Mucosa of descending colon (tissue), 3 donors: Measurements from ENCODE around the gene DYRK1A. TPM values are rescaled to one million over a fixed set of nuclear protein-coding genes. Genes with fewer than 3 reads are reported as not detected.

Experiments
- ATAC-seq: fragments of 200-7000 bp; cut with Tn5 transposase; one replicate; pipeline ENCODE4 v1.9.1; 2020; ENCODE audit warnings: mild to moderate bottlenecking, moderate library complexity
- DNase-seq, 3 donors: peaks; one replicate each; pipeline ENCODE4 v3.0.0-alpha.2; 2020
- H3K36me3 ChIP-seq: fragments of 200-600 bp; one replicate; pipeline ENCODE4 v1.8.0; 2021; ENCODE audit warnings: low read depth, mild to moderate bottlenecking
- H3K4me1 ChIP-seq: fragments of 200-600 bp; one replicate; pipeline ENCODE4 v1.8.0; 2021; ENCODE audit warnings: low read depth, mild to moderate bottlenecking
- H3K4me3 ChIP-seq: fragments of 200-600 bp; one replicate; pipeline ENCODE4 v1.8.0; 2021; ENCODE audit warnings: mild to moderate bottlenecking
- H3K9me3 ChIP-seq: fragments of 200-600 bp; one replicate; pipeline ENCODE4 v1.8.0; 2021; ENCODE audit warnings: mild to moderate bottlenecking
- intact Hi-C, 2 donors: fragments of 100-400 bp; cut with DNase I in 1 of 2; cut with micrococcal nuclease in 1 of 2; formaldehyde crosslinking; loops; one replicate each; pipeline versions ENCODE4 v1.11.0 to v1.11.1; 2022; cut with DNase I, micrococcal nuclease
- total RNA-seq, 3 donors: library from RNA; stranded (reverse); fragmentation: NEBNext Ultra II Directional in 2 of 3; extraction: Animal tissue kit (Norgen Biotek cat#: 25700) in 2 of 3; gene quantifications; one replicate each; pipeline versions ENCODE4 v1.2.1 to v1.2.4, GENCODE V29; 2021 to 2023
- TF ChIP-seq, protein P1 (sequence below): fragments of 200-600 bp; IDR thresholded peaks from one replicate; pipeline ENCODE4 v1.8.0; 2022; ENCODE audit warnings: antibody characterized with exemption, mild to moderate bottlenecking
- donor health status: DM: no; HTN: no; CAD: no; lungs with moderate emphysema.
- donor health status: DM: no; HTN: no; CAD: no.
- donor health status: DM: no; HTN: yes; CAD: no.

The DYRK1A gene
- total RNA-seq, 3 donors from 2014 or later: 61.2 to 76.5 (median 72.7) TPM

DNA sequence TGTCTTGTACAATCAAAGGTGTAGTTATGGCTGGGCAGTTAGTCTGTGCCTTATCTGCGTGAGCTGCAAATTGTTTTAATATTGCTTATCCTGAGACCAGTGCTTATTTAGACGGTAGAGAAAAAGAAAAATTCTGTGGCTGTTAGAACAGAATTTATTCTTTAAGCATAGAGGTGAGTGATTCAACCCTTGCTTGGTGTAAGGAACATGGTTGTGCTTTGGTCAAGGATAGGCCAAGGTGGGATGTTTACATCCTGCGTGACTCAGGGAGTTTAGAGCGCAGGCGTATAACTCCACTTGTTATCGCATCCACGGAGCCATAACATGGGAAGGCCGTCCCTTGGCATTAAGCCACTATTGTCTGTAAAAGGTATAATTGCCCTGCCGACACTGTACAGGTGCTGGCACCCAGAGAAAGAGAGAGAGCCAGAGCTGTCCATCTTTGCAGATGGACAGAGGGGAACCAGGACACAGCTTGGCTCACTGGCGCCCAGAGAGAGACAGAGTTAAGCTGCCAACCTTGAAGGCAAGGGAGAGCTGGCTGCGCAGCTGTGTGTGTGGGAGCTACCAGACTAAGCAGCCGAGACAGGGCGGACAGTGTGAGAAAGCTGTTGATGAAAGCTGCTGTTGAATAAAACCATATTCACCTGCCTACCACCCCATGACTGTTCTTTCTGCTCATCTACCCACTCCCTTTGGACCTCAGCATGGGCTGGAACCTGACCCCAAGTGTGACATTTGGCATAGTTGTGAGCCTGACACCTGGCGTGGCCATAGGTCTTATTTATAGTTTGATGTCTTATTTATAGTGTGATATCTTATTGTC lies 200.4 kb downstream of the DYRK1A start:
- H3K4me3 ChIP-seq: no peak overlapping the region
- no peak for DNase-seq
- TF ChIP-seq, protein P1, sequence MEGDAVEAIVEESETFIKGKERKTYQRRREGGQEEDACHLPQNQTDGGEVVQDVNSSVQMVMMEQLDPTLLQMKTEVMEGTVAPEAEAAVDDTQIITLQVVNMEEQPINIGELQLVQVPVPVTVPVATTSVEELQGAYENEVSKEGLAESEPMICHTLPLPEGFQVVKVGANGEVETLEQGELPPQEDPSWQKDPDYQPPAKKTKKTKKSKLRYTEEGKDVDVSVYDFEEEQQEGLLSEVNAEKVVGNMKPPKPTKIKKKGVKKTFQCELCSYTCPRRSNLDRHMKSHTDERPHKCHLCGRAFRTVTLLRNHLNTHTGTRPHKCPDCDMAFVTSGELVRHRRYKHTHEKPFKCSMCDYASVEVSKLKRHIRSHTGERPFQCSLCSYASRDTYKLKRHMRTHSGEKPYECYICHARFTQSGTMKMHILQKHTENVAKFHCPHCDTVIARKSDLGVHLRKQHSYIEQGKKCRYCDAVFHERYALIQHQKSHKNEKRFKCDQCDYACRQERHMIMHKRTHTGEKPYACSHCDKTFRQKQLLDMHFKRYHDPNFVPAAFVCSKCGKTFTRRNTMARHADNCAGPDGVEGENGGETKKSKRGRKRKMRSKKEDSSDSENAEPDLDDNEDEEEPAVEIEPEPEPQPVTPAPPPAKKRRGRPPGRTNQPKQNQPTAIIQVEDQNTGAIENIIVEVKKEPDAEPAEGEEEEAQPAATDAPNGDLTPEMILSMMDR: no peak
- H3K36me3 ChIP-seq: no peaks in the 10 kb centered on the region
- peaks cover 13% of the 10 kb centered on the region for H3K4me1 ChIP-seq
- no peak for ATAC-seq
- intact Hi-C loops: no loop called here
- no peaks in the 10 kb centered on the region for H3K9me3 ChIP-seq

DNA sequence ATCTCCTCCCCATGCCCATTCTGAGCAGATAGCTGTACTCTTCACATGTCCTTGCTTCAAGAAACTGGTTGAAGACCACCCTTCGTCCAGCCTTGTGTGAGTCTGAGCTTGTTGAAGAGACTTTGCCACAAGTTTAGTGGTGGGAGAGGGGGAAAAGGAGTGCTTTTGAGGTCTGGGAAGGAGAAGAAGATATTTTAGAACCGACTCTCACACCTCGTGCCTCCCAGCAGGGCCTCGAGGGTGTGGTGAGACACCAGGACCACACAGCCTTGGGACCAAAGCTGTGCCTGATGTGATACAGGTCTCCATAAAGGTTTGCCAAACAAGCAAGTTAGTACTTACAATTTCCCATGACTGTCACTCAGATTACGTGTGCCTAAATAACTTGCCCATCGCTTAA lies 201.8 kb downstream of the DYRK1A start:
- Histone ChIP-seq H3K4me1 (peaks cover 9% of the 10 kb centered on the region), H3K9me3 (no peaks in the 10 kb centered on the region), H3K36me3 (no peaks in the 10 kb centered on the region), H3K4me3 (no peak overlapping the region)
- ATAC-seq: no peak
- DNase-seq: no peak
- TF ChIP-seq, protein P1: no peak
- intact Hi-C loops: no loop called here

DNA sequence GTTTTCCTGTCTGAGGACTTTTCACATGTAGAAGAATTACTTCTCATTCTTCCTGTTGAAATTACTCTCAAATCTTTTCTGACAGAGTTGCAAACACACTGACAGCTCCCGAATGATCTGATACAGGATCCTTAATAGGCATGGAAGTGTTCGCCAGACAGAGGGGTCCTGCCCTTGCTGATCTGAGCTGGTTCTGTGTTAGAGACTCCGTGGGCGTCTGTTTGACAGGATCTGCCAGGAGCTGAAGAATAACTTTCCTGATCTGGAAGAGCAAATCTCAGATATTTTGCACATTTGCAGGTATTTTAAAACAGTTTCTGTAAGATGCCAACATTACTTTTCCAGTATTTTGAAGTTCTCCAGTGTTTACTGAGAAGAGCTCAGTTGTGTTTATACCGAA lies 202.3 kb downstream of the DYRK1A start:
- Histone ChIP-seq H3K4me3 (no peak overlapping the region), H3K36me3 (no peaks in the 10 kb centered on the region), H3K4me1 (peaks cover 7% of the 10 kb centered on the region), H3K9me3 (no peaks in the 10 kb centered on the region)
- ATAC-seq: no peak
- intact Hi-C loops: no loop called here
- TF ChIP-seq, protein P1: no peak
- DNase-seq: no peak

DNA sequence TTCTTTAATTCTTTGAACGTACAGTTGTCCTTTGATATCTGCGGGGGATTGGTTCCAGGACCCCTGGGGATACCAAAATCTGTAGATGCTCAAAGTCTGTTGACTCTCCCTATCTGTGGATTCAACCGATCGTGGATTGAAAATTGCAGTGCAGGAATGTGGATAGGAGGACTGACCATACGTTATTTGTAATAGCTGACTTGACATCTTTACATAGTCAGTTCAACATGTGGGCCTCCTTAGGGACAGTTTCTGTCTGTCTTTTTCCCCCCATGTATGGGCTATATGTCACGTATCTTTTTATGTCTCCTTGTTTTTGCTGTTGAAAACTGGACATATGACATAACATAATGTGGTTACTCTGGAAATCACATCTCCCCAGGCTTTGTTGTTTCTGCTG lies 204.9 kb downstream of the DYRK1A start:
- H3K9me3 ChIP-seq: no peaks in the 10 kb centered on the region
- TF ChIP-seq, protein P1: no peak
- no peaks in the 10 kb centered on the region for H3K36me3 ChIP-seq
- no peak for ATAC-seq
- no peak overlapping the region for H3K4me3 ChIP-seq
- intact Hi-C loops: no loop called here
- no peak for DNase-seq
- H3K4me1 ChIP-seq: no peaks in the 10 kb centered on the region

DNA sequence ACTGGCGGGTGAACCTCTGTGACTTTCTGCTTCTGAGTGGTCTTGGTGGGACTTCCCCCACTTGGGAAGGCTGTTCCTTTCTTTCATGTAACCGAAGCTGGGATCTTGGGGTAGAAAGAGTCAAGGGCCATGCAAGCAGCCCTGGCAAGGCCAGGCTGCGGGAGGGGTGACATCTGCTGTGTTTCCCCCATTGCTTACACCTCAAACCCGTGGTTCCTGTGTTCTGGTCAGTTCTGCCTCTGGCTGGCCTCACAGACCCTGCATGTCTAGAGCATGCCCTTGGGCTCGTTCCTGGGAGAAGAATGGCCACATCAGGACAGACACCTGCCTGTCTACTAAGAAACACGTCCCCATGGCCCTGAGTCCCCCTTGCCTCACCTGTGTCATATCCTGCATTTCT lies 207.7 kb downstream of the DYRK1A start:
- intact Hi-C loops: no loop called here
- Histone ChIP-seq H3K4me1 (no peaks in the 10 kb centered on the region), H3K9me3 (peaks cover 12% of the 10 kb centered on the region), H3K36me3 (no peaks in the 10 kb centered on the region), H3K4me3 (no peak overlapping the region)
- TF ChIP-seq, protein P1: no peak
- no peak for DNase-seq
- no peak for ATAC-seq
